Smooth muscle cell (in vitro differentiated cells): ENCODE measurements around the gene CRYGD. TPM values are rescaled to one million over a fixed set of nuclear protein-coding genes. Genes with fewer than 3 reads are reported as not detected.
"Not testable (repeated sequence)": the region's sequence is repeated elsewhere in the genome, so short reads cannot be mapped to it uniquely, and the experiment has no call there.

Experiments used
- DNase-seq: peaks from one replicate; lab custom pipeline; 2025; ENCODE audit not compliant: unreplicated experiment; lab: John Stamatoyannopoulos, UW
- H2AFZ ChIP-seq: fragments of 200-600 bp; sonication (generic); 2 replicates; pipeline ENCODE4 v1.6.0; 2016; ENCODE audit warnings: antibody characterized with exemption, low read depth, mild to moderate bottlenecking
- H3F3A ChIP-seq: fragments of 200-600 bp; sonication (generic); 2 replicates; pipeline ENCODE4 v1.6.0; 2017; ENCODE audit warnings: antibody characterized with exemption, low read depth
- H3K27ac ChIP-seq: fragments of 200-600 bp; sonication (generic); 2 replicates; pipeline ENCODE4 v1.5.1; 2016; ENCODE audit warnings: low read depth, mild to moderate bottlenecking
- H3K27me3 ChIP-seq: fragments of 200-600 bp; sonication (generic); 2 replicates; pipeline ENCODE4 v1.6.1; 2016; ENCODE audit warnings: low read depth, mild to moderate bottlenecking
- H3K36me3 ChIP-seq: fragments of 200-600 bp; sonication (generic); 2 replicates; pipeline ENCODE4 v1.5.1; 2016; ENCODE audit warnings: low read depth
- H3K4me1 ChIP-seq: fragments of 200-600 bp; sonication (generic); 2 replicates; pipeline ENCODE4 v1.5.1; 2016; ENCODE audit warnings: low read depth
- H3K4me2 ChIP-seq: fragments of 200-600 bp; sonication (generic); 2 replicates; pipeline ENCODE4 v1.6.0; 2016; ENCODE audit warnings: mild to moderate bottlenecking
- H3K4me3 ChIP-seq: fragments of 200-600 bp; sonication (generic); 2 replicates; pipeline ENCODE4 v1.5.1; 2016; ENCODE audit warnings: mild to moderate bottlenecking
- H3K79me2 ChIP-seq: fragments of 200-600 bp; sonication (generic); 2 replicates; pipeline ENCODE4 v1.6.0; 2016; ENCODE audit warnings: low read depth, mild to moderate bottlenecking
- H3K9ac ChIP-seq: fragments of 200-600 bp; sonication (generic); 2 replicates; pipeline ENCODE4 v1.6.0; 2016; ENCODE audit warnings: low read depth
- H3K9me3 ChIP-seq: fragments of 200-600 bp; sonication (generic); replicated peaks from 2 replicates; pipeline ENCODE4 v1.5.1; 2016; ENCODE audit warnings: low read depth
- H4K20me1 ChIP-seq: fragments of 200-600 bp; sonication (generic); 2 replicates; pipeline ENCODE4 v1.6.0; 2016; ENCODE audit warnings: low read depth
- CTCF ChIP-seq: fragments of 200-600 bp; sonication (generic); IDR thresholded peaks from 2 replicates; pipeline ENCODE4 v1.5.1; 2017; ENCODE audit warnings: borderline replicate concordance, mild to moderate bottlenecking, antibody characterized with exemption; ENCODE audit not compliant: insufficient read depth, poor library complexity, severe bottlenecking
- WGBS: methylation state at CpG from one replicate; pipeline ENCODE4 v1.1.7; 2016; ENCODE audit warnings: low lambda C conversion rate; 5-methylcytosine and 5-hydroxymethylcytosine counted together
- polyA plus RNA-seq: library from polyadenylated mRNA; unstranded; fragments of >200 nt; fragmentation: Nextera tagmentation; extraction: Ambion mirVana; gene quantifications from 2 replicates; pipeline ENCODE4 v1.2.1, GENCODE V29; 2016
- total RNA-seq: library from RNA; depleted of rRNA; stranded (reverse); fragments of >200 nt; gene quantifications from 2 replicates; pipeline ENCODE4 v1.2.3, GENCODE V29; 2014

The CRYGD gene
- total and polyA plus RNA-seq, 2 experiments from 2014 or later, result not detected

GRCh38 chr2:208142925-208143799 is 18.8 kb upstream of the CRYGD start:
- no peaks in the 10 kb centered on the region for H3K36me3 ChIP-seq
- no peak overlapping the region for H3K9ac ChIP-seq
- H3F3A ChIP-seq, result no peaks in the 10 kb centered on the region
- DNase-seq, result no peak
- no peaks in the 10 kb centered on the region for H4K20me1 ChIP-seq
- no peaks in the 10 kb centered on the region for H3K27me3 ChIP-seq
- no peaks in the 10 kb centered on the region for H3K9me3 ChIP-seq
- H2AFZ ChIP-seq, result no peak overlapping the region
- no peak for TF ChIP-seq CTCF
- WGBS, result 67% methylated on average over 14 of the region's 14 CpGs
- no peaks in the 10 kb centered on the region for H3K79me2 ChIP-seq
- H3K4me2 ChIP-seq, result no peak overlapping the region
- no peak overlapping the region for H3K27ac ChIP-seq
- no peak overlapping the region for H3K4me3 ChIP-seq
- no peaks in the 10 kb centered on the region for H3K4me1 ChIP-seq

- no peak overlapping the region for H3K27ac ChIP-seq
Measured at GRCh38 chr2:208142240-208142924, 18.1 kb upstream of the CRYGD start.

GRCh38 chr2:208139447-208139846 is 15.1 kb upstream of the CRYGD start:
- no peak for TF ChIP-seq CTCF
- WGBS, result 89% methylated on average over 18 of the region's 18 CpGs
- no peak overlapping the region for H3K9ac ChIP-seq
- no peaks in the 10 kb centered on the region for H3K27me3 ChIP-seq
- no peak overlapping the region for H3K4me2 ChIP-seq
- no peaks in the 10 kb centered on the region for H3K79me2 ChIP-seq
- H3K27ac ChIP-seq, result no peak overlapping the region
- no peaks in the 10 kb centered on the region for H3K4me1 ChIP-seq
- no peak overlapping the region for H2AFZ ChIP-seq
- no peak overlapping the region for H3K4me3 ChIP-seq
- no peaks in the 10 kb centered on the region for H3K36me3 ChIP-seq
- no peaks in the 10 kb centered on the region for H4K20me1 ChIP-seq
- DNase-seq, result no peak
- peaks cover 10% of the 10 kb centered on the region for H3F3A ChIP-seq
- no peaks in the 10 kb centered on the region for H3K9me3 ChIP-seq

More at GRCh38 chr2:208142240-208142924, 18.1 kb upstream of the CRYGD start:
- Histone ChIP-seq H3K27me3 (no peaks in the 10 kb centered on the region), H3K9me3 (no peaks in the 10 kb centered on the region), H3K4me2 (no peak overlapping the region), H3K4me3 (no peak overlapping the region), H3K9ac (no peak overlapping the region), H4K20me1 (no peaks in the 10 kb centered on the region), H3K79me2 (no peaks in the 10 kb centered on the region), H3K4me1 (no peaks in the 10 kb centered on the region), H3F3A (peaks cover 3% of the 10 kb centered on the region), H2AFZ (no peak overlapping the region), H3K36me3 (no peaks in the 10 kb centered on the region)
- 65% methylated on average over 8 of the region's 8 CpGs for WGBS
- TF ChIP-seq CTCF, result no peak
- DNase-seq, result no peak

GRCh38 chr2:208138334-208138733 is 14.0 kb upstream of the CRYGD start:
- not testable (repeated sequence) for H3K79me2 ChIP-seq, H3F3A ChIP-seq, H3K9me3 ChIP-seq, H3K27ac ChIP-seq, H3K9ac ChIP-seq, H4K20me1 ChIP-seq, H3K27me3 ChIP-seq, H3K4me3 ChIP-seq, H2AFZ ChIP-seq, DNase-seq, H3K36me3 ChIP-seq, H3K4me2 ChIP-seq, H3K4me1 ChIP-seq
- WGBS, result 95% methylated on average over 7 of the region's 7 CpGs
